ENCODE data around the gene USP40.

USP40 gene

DNA sequence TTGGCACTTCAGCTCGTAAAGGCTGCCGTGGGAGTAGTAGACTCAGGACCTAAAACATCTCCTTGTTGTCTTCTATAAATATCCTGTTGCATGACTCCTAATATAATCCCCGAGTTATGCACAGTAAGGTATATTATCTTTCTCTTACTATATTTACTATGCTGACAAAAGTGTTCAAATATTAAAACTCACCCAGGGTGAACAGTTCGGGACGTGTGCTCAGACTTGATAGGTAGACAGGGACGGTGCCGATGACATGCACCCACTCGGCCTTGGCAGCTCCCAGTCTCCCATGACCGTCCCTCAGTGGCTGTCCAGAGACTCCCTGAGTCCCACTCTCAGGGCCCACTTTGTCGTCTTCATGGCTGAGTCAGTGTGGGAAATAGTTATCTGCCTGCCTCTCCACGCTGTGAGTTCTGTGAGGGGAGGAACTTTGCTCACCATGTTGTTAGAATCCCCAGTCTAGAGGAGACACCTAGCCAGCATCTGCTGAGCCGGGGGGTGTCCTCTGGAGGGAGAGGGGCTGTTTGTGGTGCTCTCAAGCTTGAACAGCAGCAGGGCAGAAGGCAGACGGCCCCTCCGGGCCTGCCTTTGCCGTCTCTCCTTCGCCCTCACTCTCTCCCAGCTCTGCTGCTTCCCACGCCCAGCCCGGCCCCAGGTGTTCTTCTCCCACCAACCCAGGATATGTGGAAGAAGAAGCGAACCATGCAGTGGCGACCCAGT is 137.2 kb downstream of the USP40 start:
- WGBS (ENCODE audit: extremely low coverage, insufficient coverage, insufficient read length) = no CpG with 5 or more reads among the region's 20 CpGs

DNA sequence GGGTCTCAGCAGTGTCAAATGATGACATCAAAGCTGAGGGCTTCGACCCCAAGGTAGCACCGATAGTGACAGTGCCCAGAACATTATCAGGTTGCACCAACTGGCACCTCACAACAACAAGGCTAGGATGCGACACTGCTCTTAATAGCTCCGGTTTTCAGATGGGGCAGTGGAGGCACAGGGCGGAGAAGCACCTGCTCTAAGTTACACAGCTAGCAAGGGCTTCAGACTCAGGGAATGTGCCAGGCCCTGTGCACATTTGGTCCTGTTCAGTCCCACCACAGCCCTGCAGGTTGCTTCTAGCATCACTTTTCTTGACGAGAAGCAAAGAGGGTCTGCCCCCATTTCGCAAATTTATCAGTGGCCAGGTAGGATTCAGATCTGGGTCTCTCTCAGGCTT is 138.1 kb downstream of the USP40 start:
- Histone ChIP-seq H4K12ac (ENCODE audit: low read depth, low read length) (no peak overlapping the region), H3K14ac (ENCODE audit: low read length) (no peak overlapping the region), H2BK12ac (ENCODE audit: low read length) (no peak overlapping the region), H3K27ac (ENCODE audit: low read depth, low read length) (no peak overlapping the region), H3K18ac (ENCODE audit: low read length) (no peak overlapping the region), H2AK5ac (ENCODE audit: low read length) (no peak overlapping the region), H3K4me2 (ENCODE audit: low read length) (no peak overlapping the region), H3K9me3 (ENCODE audit: insufficient read depth, low read depth, low read length) (no peaks in the 10 kb centered on the region), H2AFZ (ENCODE audit: insufficient read depth, low read length, poor library complexity) (no peak overlapping the region), H3K4me1 (ENCODE audit: control insufficient read depth in 1 of 2, insufficient read depth in 2 of 2, low read length in 2 of 2) (peaks cover 6 to 7% of the 10 kb centered on the region in 2 experiments), H2BK120ac (ENCODE audit: insufficient read depth, low read length, poor library complexity) (no peak overlapping the region), H3K9ac (ENCODE audit: low read length) (no peak overlapping the region), H3K4me3 (ENCODE audit: low read depth, low read length) (peak overlapping the region; percentile 14), H2BK5ac (ENCODE audit: low read depth, low read length, poor library complexity) (no peak overlapping the region), H3K27me3 (ENCODE audit: insufficient read depth, low read length) (no peaks in the 10 kb centered on the region), H3K79me1 (ENCODE audit: low read length) (peaks cover 6% of the 10 kb centered on the region), H4K8ac (ENCODE audit: low read depth, low read length) (no peak overlapping the region), H3K36me3 (ENCODE audit: control insufficient read depth in 1 of 2, insufficient read depth in 2 of 2, low read length in 2 of 2) (no peaks in the 10 kb centered on the region), H3K79me2 (ENCODE audit: control insufficient read depth, insufficient read depth, low read length, poor library complexity) (peaks cover 5% of the 10 kb centered on the region), H4K91ac (ENCODE audit: low read depth, low read length) (no peak overlapping the region), H3K4ac (ENCODE audit: low read depth, low read length) (no peak overlapping the region), H3K23ac (ENCODE audit: low read length) (no peak overlapping the region)
- no peak for DNase-seq
- WGBS (ENCODE audit: extremely low coverage, insufficient coverage, insufficient read length) = no CpG with 5 or more reads among the region's 7 CpGs

More for the DNA sequence above, 137.2 kb downstream of the USP40 start:
- Histone ChIP-seq H3K9me3 (ENCODE audit: insufficient read depth, low read depth, low read length) (no peaks in the 10 kb centered on the region), H3K4ac (ENCODE audit: low read depth, low read length) (peak overlapping the region; percentile 73), H3K4me1 (ENCODE audit: control insufficient read depth in 1 of 2, insufficient read depth in 2 of 2, low read length in 2 of 2) (peaks cover 6 to 7% of the 10 kb centered on the region in 2 experiments), H2BK12ac (ENCODE audit: low read length) (peak overlapping the region; percentile 93), H3K79me2 (ENCODE audit: control insufficient read depth, insufficient read depth, low read length, poor library complexity) (peaks cover 5% of the 10 kb centered on the region), H3K4me2 (ENCODE audit: low read length) (peak overlapping the region; percentile 22), H4K91ac (ENCODE audit: low read depth, low read length) (peak overlapping the region; percentile 64), H2BK5ac (ENCODE audit: low read depth, low read length, poor library complexity) (peak overlapping the region; percentile 68), H3K14ac (ENCODE audit: low read length) (peak overlapping the region; percentile 86), H2BK120ac (ENCODE audit: insufficient read depth, low read length, poor library complexity) (peak overlapping the region; percentile 91), H4K8ac (ENCODE audit: low read depth, low read length) (peak overlapping the region; percentile 65), H3K4me3 (ENCODE audit: low read depth, low read length) (no peak overlapping the region), H2AFZ (ENCODE audit: insufficient read depth, low read length, poor library complexity) (no peak overlapping the region), H3K27ac (ENCODE audit: low read depth, low read length) (peak overlapping the region; percentile 68), H2AK5ac (ENCODE audit: low read length) (peak overlapping the region; percentile 77), H3K79me1 (ENCODE audit: low read length) (peaks cover 6% of the 10 kb centered on the region), H4K12ac (ENCODE audit: low read depth, low read length) (no peak overlapping the region), H3K23ac (ENCODE audit: low read length) (no peak overlapping the region), H3K36me3 (ENCODE audit: control insufficient read depth in 1 of 2, insufficient read depth in 2 of 2, low read length in 2 of 2) (no peaks in the 10 kb centered on the region), H3K9ac (ENCODE audit: low read length) (no peak overlapping the region), H3K18ac (ENCODE audit: low read length) (peak overlapping the region; percentile 91), H3K27me3 (ENCODE audit: insufficient read depth, low read length) (no peaks in the 10 kb centered on the region)
- DNase-seq = no peak

DNA sequence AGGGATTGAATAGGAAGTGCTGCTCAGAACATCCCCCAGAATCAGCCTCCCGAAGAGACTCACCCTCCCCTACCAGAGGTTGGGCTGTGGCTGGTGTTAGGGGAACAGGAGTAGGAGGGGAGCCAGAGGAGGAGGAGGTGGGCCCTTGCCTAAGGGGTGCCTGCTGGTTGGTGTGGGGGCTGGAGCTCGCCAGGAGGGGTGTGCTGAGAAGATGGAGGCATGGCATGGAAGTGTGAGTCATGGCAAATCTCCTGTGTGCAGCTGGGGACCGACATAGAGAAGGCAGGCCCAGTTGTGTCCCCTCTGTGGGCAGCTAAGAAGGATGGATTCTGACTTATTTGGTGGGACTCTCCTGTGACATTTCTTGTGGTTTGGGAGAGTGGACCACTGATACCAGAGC is 138.6 kb downstream of the USP40 start:
- Histone ChIP-seq H3K79me1 (ENCODE audit: low read length) (peaks cover 6% of the 10 kb centered on the region), H3K14ac (ENCODE audit: low read length) (no peak overlapping the region), H3K27ac (ENCODE audit: low read depth, low read length) (no peak overlapping the region), H3K9me3 (ENCODE audit: insufficient read depth, low read depth, low read length) (no peaks in the 10 kb centered on the region), H3K23ac (ENCODE audit: low read length) (no peak overlapping the region), H4K12ac (ENCODE audit: low read depth, low read length) (no peak overlapping the region), H4K91ac (ENCODE audit: low read depth, low read length) (no peak overlapping the region), H2BK120ac (ENCODE audit: insufficient read depth, low read length, poor library complexity) (no peak overlapping the region), H2BK12ac (ENCODE audit: low read length) (no peak overlapping the region), H3K4me3 (ENCODE audit: low read depth, low read length) (no peak overlapping the region), H2AK5ac (ENCODE audit: low read length) (no peak overlapping the region), H2BK5ac (ENCODE audit: low read depth, low read length, poor library complexity) (no peak overlapping the region), H4K8ac (ENCODE audit: low read depth, low read length) (no peak overlapping the region), H3K9ac (ENCODE audit: low read length) (no peak overlapping the region), H2AFZ (ENCODE audit: insufficient read depth, low read length, poor library complexity) (no peak overlapping the region), H3K4me1 (ENCODE audit: control insufficient read depth in 1 of 2, insufficient read depth in 2 of 2, low read length in 2 of 2) (peaks cover 6 to 7% of the 10 kb centered on the region in 2 experiments), H3K18ac (ENCODE audit: low read length) (peak overlapping the region; percentile 26), H3K36me3 (ENCODE audit: control insufficient read depth in 1 of 2, insufficient read depth in 2 of 2, low read length in 2 of 2) (no peaks in the 10 kb centered on the region), H3K27me3 (ENCODE audit: insufficient read depth, low read length) (no peaks in the 10 kb centered on the region), H3K79me2 (ENCODE audit: control insufficient read depth, insufficient read depth, low read length, poor library complexity) (peaks cover 5% of the 10 kb centered on the region), H3K4ac (ENCODE audit: low read depth, low read length) (no peak overlapping the region), H3K4me2 (ENCODE audit: low read length) (no peak overlapping the region)
- DNase-seq = no peak
- no CpG with 5 or more reads among the region's 3 CpGs for WGBS (ENCODE audit: extremely low coverage, insufficient coverage, insufficient read length)

DNA sequence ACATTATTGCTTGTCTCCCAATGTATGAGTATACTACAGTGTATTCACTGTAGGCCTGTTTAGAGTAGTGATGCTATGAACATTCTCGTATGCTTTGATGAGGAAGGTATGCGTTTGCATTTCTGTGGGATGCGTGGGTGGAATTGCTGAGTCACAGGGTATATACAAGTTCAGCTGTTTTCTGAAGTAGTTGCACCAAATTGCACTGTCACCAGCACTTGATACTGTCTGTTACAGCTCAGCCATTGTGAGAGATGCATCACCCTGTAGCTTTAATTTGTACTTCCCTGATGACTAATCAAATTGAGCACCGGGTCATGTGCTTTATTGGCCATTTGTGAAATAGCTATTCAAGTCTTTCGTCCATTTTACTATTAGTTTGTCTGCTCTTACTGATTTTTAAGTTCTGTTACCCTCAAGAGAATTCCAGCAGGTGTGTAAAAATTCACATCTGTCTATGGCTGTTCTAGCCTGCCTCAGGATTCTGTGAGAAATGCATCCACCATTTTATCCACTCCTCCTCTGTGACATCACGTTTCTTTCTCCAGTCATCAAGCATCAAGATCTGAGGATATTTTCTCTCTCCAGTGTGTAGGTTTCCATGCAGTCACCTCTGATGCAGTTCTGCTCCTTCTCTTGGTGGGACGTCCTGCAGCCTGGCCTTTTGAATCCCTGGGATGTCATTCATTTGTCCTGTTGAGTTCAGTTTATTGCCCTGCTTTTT is 139.8 kb downstream of the USP40 start:
- DNase-seq = peak; percentile 13 to 18
- Histone ChIP-seq H2BK12ac (ENCODE audit: low read length) (no peak overlapping the region), H2BK120ac (ENCODE audit: insufficient read depth, low read length, poor library complexity) (no peak overlapping the region), H2BK5ac (ENCODE audit: low read depth, low read length, poor library complexity) (no peak overlapping the region), H3K4me3 (ENCODE audit: low read depth, low read length) (no peak overlapping the region), H3K79me2 (ENCODE audit: control insufficient read depth, insufficient read depth, low read length, poor library complexity) (peaks cover 5% of the 10 kb centered on the region), H3K36me3 (ENCODE audit: control insufficient read depth in 1 of 2, insufficient read depth in 2 of 2, low read length in 2 of 2) (no peaks in the 10 kb centered on the region), H3K4me2 (ENCODE audit: low read length) (no peak overlapping the region), H3K18ac (ENCODE audit: low read length) (no peak overlapping the region), H3K79me1 (ENCODE audit: low read length) (peaks cover 6% of the 10 kb centered on the region), H2AK5ac (ENCODE audit: low read length) (no peak overlapping the region), H3K4ac (ENCODE audit: low read depth, low read length) (no peak overlapping the region), H3K27ac (ENCODE audit: low read depth, low read length) (no peak overlapping the region), H3K23ac (ENCODE audit: low read length) (no peak overlapping the region), H4K12ac (ENCODE audit: low read depth, low read length) (no peak overlapping the region), H4K8ac (ENCODE audit: low read depth, low read length) (no peak overlapping the region), H3K27me3 (ENCODE audit: insufficient read depth, low read length) (no peaks in the 10 kb centered on the region), H3K14ac (ENCODE audit: low read length) (no peak overlapping the region), H2AFZ (ENCODE audit: insufficient read depth, low read length, poor library complexity) (no peak overlapping the region), H3K4me1 (ENCODE audit: control insufficient read depth in 1 of 2, insufficient read depth in 2 of 2, low read length in 2 of 2) (peaks cover 6 to 9% of the 10 kb centered on the region in 2 experiments), H3K9me3 (ENCODE audit: insufficient read depth, low read depth, low read length) (no peaks in the 10 kb centered on the region), H3K9ac (ENCODE audit: low read length) (no peak overlapping the region), H4K91ac (ENCODE audit: low read depth, low read length) (no peak overlapping the region)
- no CpG with 5 or more reads among the region's 7 CpGs for WGBS (ENCODE audit: extremely low coverage, insufficient coverage, insufficient read length)
